Measurements from ENCODE around the gene TET1. TPM values are rescaled to one million over a fixed set of nuclear protein-coding genes. Genes with fewer than 3 reads are reported as not detected.
"Not testable (repeated sequence)": the region's sequence is repeated elsewhere in the genome, so short reads cannot be mapped to it uniquely, and the experiment has no call there.

TET1 gene
- total RNA-seq, 4 donors from 2014 or later = 1.5 to 3.3 (median 1.5) TPM

- no peak overlapping the region for H3K27ac ChIP-seq
- TF ChIP-seq EP300 (IDR thresholded peaks at IDR 0.05; ENCODE audit: low read depth) (no peak), CTCF (IDR thresholded peaks at IDR 0.05) (no peak), POLR2A (IDR thresholded peaks at IDR 0.05) (no peak), POLR2AphosphoS5 (IDR thresholded peaks at IDR 0.05) (no peak)
- in situ Hi-C loops (cut with MboI; ENCODE audit: low pct_ligation_motif_present in 1 of 4, low pct_unique_long_range_greater_than_20kb in 1 of 4, low sequenced_read_pairs in 3 of 4) (no loop called here), intact Hi-C loops (cut with DNase I; ENCODE audit: low total_unique reads) (no loop called here)
- H3K4me3 ChIP-seq = no peak overlapping the region
- H3K9me3 ChIP-seq = no peaks in the 10 kb centered on the region
- H3K4me1 ChIP-seq = no peaks in the 10 kb centered on the region
- no peak for DNase-seq
- H3K36me3 ChIP-seq = peaks cover 0 to 73% (median 35%) of the 10 kb centered on the region in 4 donors
- WGBS, 2 donors (ENCODE audit: low coverage in 1 of 2) = 76 to 93% methylated on average over 6 of the region's 6 CpGs
- H3K27me3 ChIP-seq = no peaks in the 10 kb centered on the region
Observed at GRCh38 chr10:68735119-68735518, 175.0 kb downstream of the TET1 start.

DNA sequence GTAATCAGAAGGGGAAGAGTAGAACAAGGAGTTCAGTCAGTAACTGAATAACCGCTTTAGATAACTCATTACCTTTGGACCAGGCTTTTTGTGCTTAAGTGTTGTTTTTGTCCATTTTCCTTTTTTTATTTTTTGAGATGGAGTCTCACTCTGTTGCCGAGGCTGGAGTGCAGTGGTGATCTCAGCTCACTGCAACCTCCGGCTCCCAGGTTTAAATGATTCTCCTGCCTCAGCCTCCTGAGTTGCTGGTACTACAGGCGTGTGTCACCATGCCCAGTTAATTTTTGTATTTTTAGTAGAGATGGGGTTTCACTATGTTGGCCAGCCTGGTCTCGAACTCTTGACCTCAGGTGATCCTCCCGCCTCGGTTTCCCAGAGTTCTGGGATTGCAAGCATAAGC lies 175.6 kb downstream of the TET1 start:
- DNase-seq; H3K4me3 ChIP-seq; H3K27ac ChIP-seq; intact Hi-C loops (cut with DNase I; ENCODE audit: low total_unique reads); in situ Hi-C loops (cut with MboI; ENCODE audit: low pct_ligation_motif_present in 1 of 4, low pct_unique_long_range_greater_than_20kb in 1 of 4, low sequenced_read_pairs in 3 of 4); H3K9me3 ChIP-seq; H3K4me1 ChIP-seq; H3K27me3 ChIP-seq: not testable (repeated sequence)
- peaks cover 0 to 75% (median 35%) of the 10 kb centered on the region in 4 donors for H3K36me3 ChIP-seq
- WGBS, 2 donors (ENCODE audit: low coverage in 1 of 2) = 84 to 98% methylated on average over 4 to 7 of the region's 7 CpGs

GRCh38 chr10:68740676-68741075 lies 180.5 kb downstream of the TET1 start:
- H3K36me3 ChIP-seq = peaks cover 0 to 97% (median 44%) of the 10 kb centered on the region in 4 donors
- H3K4me1 ChIP-seq; H3K9me3 ChIP-seq; intact Hi-C loops (cut with DNase I; ENCODE audit: low total_unique reads); H3K27ac ChIP-seq; H3K4me3 ChIP-seq; in situ Hi-C loops (cut with MboI; ENCODE audit: low pct_ligation_motif_present in 1 of 4, low pct_unique_long_range_greater_than_20kb in 1 of 4, low sequenced_read_pairs in 3 of 4); DNase-seq; H3K27me3 ChIP-seq: not testable (repeated sequence)
- 96 to 97% methylated on average over 4 to 5 of the region's 5 CpGs for WGBS, 2 donors (ENCODE audit: low coverage in 1 of 2)

DNA sequence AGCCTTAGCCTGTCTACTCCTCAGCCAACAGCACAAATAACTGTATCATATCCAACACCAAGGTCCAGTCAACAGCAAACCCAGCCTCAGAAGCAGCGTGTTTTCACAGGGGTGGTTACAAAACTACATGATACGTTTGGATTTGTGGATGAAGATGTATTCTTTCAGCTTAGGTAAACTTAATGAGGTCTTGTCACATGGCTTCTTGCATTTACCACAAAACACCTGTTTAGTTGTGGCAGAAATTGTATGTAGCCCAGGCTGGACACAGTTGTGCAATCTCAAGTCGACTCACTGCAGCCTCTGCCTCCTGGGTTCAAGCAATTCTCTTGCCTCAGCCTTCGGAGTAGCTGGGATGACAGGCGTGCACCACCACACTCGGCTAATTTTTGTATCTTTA lies 182.3 kb downstream of the TET1 start:
- in situ Hi-C loops (cut with MboI; ENCODE audit: low pct_ligation_motif_present in 1 of 4, low pct_unique_long_range_greater_than_20kb in 1 of 4, low sequenced_read_pairs in 3 of 4) = no loop called here

More for the DNA sequence above, 182.3 kb downstream of the TET1 start:
- H3K36me3 ChIP-seq = peaks cover 0 to 98% (median 46%) of the 10 kb centered on the region in 4 donors
- H3K9me3 ChIP-seq = no peaks in the 10 kb centered on the region
- no peak overlapping the region for H3K4me3 ChIP-seq
- TF ChIP-seq EP300 (IDR thresholded peaks at IDR 0.05; ENCODE audit: low read depth) (no peak), POLR2A (IDR thresholded peaks at IDR 0.05) (no peak), POLR2AphosphoS5 (IDR thresholded peaks at IDR 0.05) (no peak), CTCF (IDR thresholded peaks at IDR 0.05) (no peak)
- no peaks in the 10 kb centered on the region for H3K27me3 ChIP-seq
- WGBS, 2 donors (ENCODE audit: low coverage in 1 of 2) = 79 to 97% methylated on average over 4 to 6 of the region's 6 CpGs
- H3K4me1 ChIP-seq = no peaks in the 10 kb centered on the region
- no peak for DNase-seq
- H3K27ac ChIP-seq = no peak overlapping the region
- intact Hi-C loops (cut with DNase I; ENCODE audit: low total_unique reads) = no loop called here

Small RNAs within 50 kb of the gene (small RNA-seq; reads per million reads assigned to genes)
- gene RF00019 = 0 reads per million in 4 donors

Other genes starting within 250 kb of the TET1 start
- 10 to 100 TPM in 3 of 4 donors, 1 to 10 TPM in 1; 8.2 to 89.4 (median 57.1) TPM for gene HNRNPH3, start 228.3 kb upstream of the TET1 start, total RNA-seq
- 100 to 1,000 TPM in 1 of 4 donors, 10 to 100 TPM in 3; 63.9 to 130 (median 76.5) TPM for gene PBLD, start 227.4 kb upstream of the TET1 start, total RNA-seq
- 10 to 100 TPM in 3 of 4 donors, 1 to 10 TPM in 1; 7.9 to 34.8 (median 22.8) TPM for gene RUFY2, start 153.1 kb upstream of the TET1 start, total RNA-seq
- gene DNA2, start 88.4 kb upstream of the TET1 start, total RNA-seq = 1 to 10 TPM in 3 of 4 donors, under 1 TPM in 1; 0.20 to 6.7 (median 1.9) TPM
- gene SLC25A16, start 32.8 kb upstream of the TET1 start, total RNA-seq = 10 to 100 TPM; 13.1 to 43.8 (median 20.8) TPM
- gene CCAR1, start 160.9 kb downstream of the TET1 start, total RNA-seq = 10 to 100 TPM; 42.0 to 99.9 (median 56.0) TPM

Measured in transverse colon (tissue), 4 donors.